Measurements from ENCODE around the gene FERMT3. TPM values are rescaled to one million over a fixed set of nuclear protein-coding genes. Genes with fewer than 3 reads are reported as not detected.

Gene FERMT3
- total and polyA plus RNA-seq, 2 of the 13 experiments (the other 11 are each of a cell fraction or from before 2014, with no cell fraction given) = 0.29 TPM; not detected in 1

DNA sequence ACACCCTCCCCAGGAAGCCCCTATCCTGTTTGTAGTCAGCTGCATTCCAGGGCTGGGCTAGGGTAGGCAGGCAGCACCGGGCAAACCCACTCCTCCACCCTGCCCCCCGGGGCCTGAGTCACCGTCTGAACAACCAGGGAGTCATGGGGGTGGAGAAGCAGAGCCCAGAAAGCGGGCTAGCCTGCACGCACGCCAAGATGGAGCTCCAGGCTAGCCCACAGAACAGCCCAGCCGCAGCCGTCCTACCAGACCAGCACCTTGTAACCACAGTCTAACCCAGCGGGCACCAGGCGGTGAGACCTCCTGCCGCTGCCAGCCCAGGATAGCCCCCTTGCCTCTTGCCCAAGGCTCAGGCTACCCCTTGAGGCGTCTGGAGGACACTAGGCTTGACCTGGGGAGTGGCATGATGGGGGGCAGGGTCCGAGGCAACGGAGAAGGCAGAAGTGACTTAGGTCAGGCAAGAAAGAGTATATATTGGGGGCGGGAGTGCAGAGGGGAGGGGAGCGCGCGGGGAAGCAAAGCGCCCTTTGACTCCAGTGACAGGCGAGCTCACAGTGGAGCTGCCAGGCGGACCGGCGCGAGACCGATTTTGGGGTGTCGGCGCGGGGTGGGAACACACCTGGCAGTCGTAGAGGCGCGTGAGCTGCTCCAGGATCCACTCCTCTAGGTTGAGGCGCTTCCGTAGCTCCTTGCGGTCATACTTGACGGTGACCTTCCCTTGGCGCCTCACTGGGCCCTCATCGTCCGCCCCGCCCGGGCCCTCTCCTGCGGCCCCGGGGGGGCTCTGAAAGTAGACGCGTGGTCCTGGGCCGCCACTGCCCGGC, 39.5 kb downstream of the FERMT3 start:
- H2AFZ ChIP-seq (ENCODE audit: low read length) = no peak overlapping the region
- in situ Hi-C loops (cut with HindIII; ENCODE audit: extremely low pct_ligation_motif_present, low pct_unique_long_range_greater_than_20kb) = no loop called here
- TF ChIP-seq, protein P1, sequence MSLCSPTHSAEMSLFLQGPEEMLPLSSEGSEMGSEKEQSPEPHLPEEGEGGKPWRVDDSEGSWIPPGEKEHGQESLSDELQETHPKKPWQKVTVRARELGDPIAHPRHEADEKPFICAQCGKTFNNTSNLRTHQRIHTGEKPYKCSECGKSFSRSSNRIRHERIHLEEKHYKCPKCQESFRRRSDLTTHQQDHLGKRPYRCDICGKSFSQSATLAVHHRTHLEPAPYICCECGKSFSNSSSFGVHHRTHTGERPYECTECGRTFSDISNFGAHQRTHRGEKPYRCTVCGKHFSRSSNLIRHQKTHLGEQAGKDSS (CRISPR knock-in tag; IDR thresholded peaks at IDR 0.05; ENCODE audit: borderline replicate concordance, low read depth) = peak; percentile 43; the same call in 1 of the 2 replicates
- no peak for TF ChIP-seq GMEB1 (CRISPR knock-in tag; IDR thresholded peaks at IDR 0.05; ENCODE audit: borderline replicate concordance)
- TF ChIP-seq TFE3 (CRISPR knock-in tag; IDR thresholded peaks at IDR 0.05) = no peak
- no peak for TF ChIP-seq SUZ12 (IDR thresholded peaks at IDR 0.05; ENCODE audit: low read depth, low read length)
- peak; percentile 62; the same call in 1 of the 2 replicates for TF ChIP-seq RBFOX2 (IDR thresholded peaks at IDR 0.05; ENCODE audit: low read depth, low read length)
- 0 out of 2 replicates have a peak, but pooled peaks have one; percentile 44 for TF ChIP-seq ZNF543 (CRISPR knock-in tag; IDR thresholded peaks at IDR 0.05)
- TF ChIP-seq SNAPC4 (CRISPR knock-in tag; IDR thresholded peaks at IDR 0.05) = no peak
- peak; percentile 74; the same call in 1 of the 2 replicates for TF ChIP-seq ZNF768 (CRISPR knock-in tag; IDR thresholded peaks at IDR 0.05)

More for the DNA sequence above, 39.5 kb downstream of the FERMT3 start:
- WGBS (ENCODE audit: low lambda C conversion rate) = 2% methylated on average over 7 of the region's 46 CpGs
- Histone ChIP-seq H3K79me2 (ENCODE audit: insufficient read depth, low read length) (peaks cover 26% of the 10 kb centered on the region), H3K4me2 (ENCODE audit: low read depth, low read length) (peak overlapping the region; percentile 82), H3K27me3 (ENCODE audit: control insufficient read depth in 1 of 2, insufficient read depth in 2 of 2, low read length in 2 of 2) (no peaks in the 10 kb centered on the region), H3K4me1 (ENCODE audit: insufficient read depth, low read length) (peaks cover 64% of the 10 kb centered on the region), H3K36me3 (replicated peaks in 1 of 2; ENCODE audit: control insufficient read depth in 1 of 2, insufficient read depth in 2 of 2, low read length in 2 of 2) (peaks cover 0 to 11% of the 10 kb centered on the region in 2 experiments; a peak in 2 of 5 replicates), H3K27ac (ENCODE audit: extremely low read length, insufficient read depth, low read length) (peak overlapping the region; percentile 68), H3K9me3 (ENCODE audit: low read length) (no peaks in the 10 kb centered on the region), H3K9ac (ENCODE audit: insufficient read depth, low read depth, low read length) (peak overlapping the region; percentile 79), H4K20me1 (ENCODE audit: insufficient read depth, low read length) (no peaks in the 10 kb centered on the region), H3K4me3 (replicated peaks in 1 of 3; ENCODE audit: insufficient read depth in 1 of 3, low read depth in 2 of 3, low read length in 3 of 3) (peak overlapping the region; percentile 76 to 95 (median 79))
- ATAC-seq = no peak
- intact Hi-C loops (cut with micrococcal nuclease; ENCODE audit: unreplicated experiment) = loop anchor here (5.0 kb wide), 1 partner anchor 56 kb away; the partner anchor contains the start of gene CATSPERZ
- TSS peak; percentile 52 for BruUV-seq (replicated peaks)
- DNase-seq (ENCODE audit: low spot score) = peak; percentile 58
- CTCF ChIA-PET (ENCODE audit: low intra/inter-chr PET ratio, low total read pairs) = no interaction called here
- POLR2A ChIA-PET = interaction anchor here (0.5 to 8.3 kb wide), 8 partner anchors 9 to 71 kb away, joined by 3 to 113 read pairs (median 7); partner anchors contain the start of genes NUDT22, PRDX5, STIP1 and TRMT112
- no peak for FAIRE-seq
